Testis (tissue), 3 donors: Measurements from ENCODE around the gene HLCS. TPM values are rescaled to one million over a fixed set of nuclear protein-coding genes. Genes with fewer than 3 reads are reported as not detected.

ENCODE experiments used
- DNase-seq: peaks from one replicate; pipeline ENCODE4 v3.0.0-alpha.2; 2019
- H3K27ac ChIP-seq, 2 donors: fragments of 200-600 bp; sonication (generic); one replicate each; pipeline ENCODE4 v1.5.1; 2019
- H3K27me3 ChIP-seq: fragments of 200-600 bp; sonication (generic); one replicate; pipeline ENCODE4 v1.5.1; 2019
- H3K36me3 ChIP-seq: fragments of 200-600 bp; sonication (generic); one replicate; pipeline ENCODE4 v1.5.1; 2017; ENCODE audit warnings: low read depth; ENCODE audit errors: missing control alignments
- H3K4me1 ChIP-seq: fragments of 200-600 bp; sonication (generic); one replicate; pipeline ENCODE4 v1.5.1; 2019
- H3K4me3 ChIP-seq, 2 donors: fragments of 200-600 bp; sonication (generic); one replicate each; pipeline ENCODE4 v1.5.1; 2017 to 2019
- H3K9me3 ChIP-seq: fragments of 200-600 bp; sonication (generic); one replicate; pipeline ENCODE4 v1.5.1; 2017
- CTCF ChIP-seq, 3 experiments: fragments of 450-650 bp in 2 of 3; fragments of 200-600 bp in 1 of 3; sonication (generic) in 1 of 3; IDR thresholded peaks; one replicate each; pipeline ENCODE4 v1.5.1; 2016 to 2019; ENCODE audit warnings: antibody characterized with exemption in 3 of 3, mild to moderate bottlenecking in 2 of 3, moderate library complexity in 1 of 3
- POLR2A ChIP-seq: fragments of 450-650 bp; IDR thresholded peaks from one replicate; pipeline ENCODE4 v1.6.1; 2017; ENCODE audit warnings: antibody characterized with exemption, mild to moderate bottlenecking, moderate library complexity
- WGBS, 2 donors: methylation state at CpG; one replicate each; pipeline ENCODE4 v1.1.5; 2018; 5-methylcytosine and 5-hydroxymethylcytosine counted together
- intact Hi-C: fragments of 100-400 bp; cut with DNase I; formaldehyde crosslinking; loops from one replicate; pipeline ENCODE4 v1.15.1; 2023; ENCODE audit warnings: low total_unique reads
- polyA plus RNA-seq: library from polyadenylated mRNA; stranded (reverse); fragments of 350-450 nt; fragmentation: Illumina TruSeq; extraction: RNeasy Lipid Tissue Mini Kit (QIAGEN cat#74804); gene quantifications from one replicate; pipeline ENCODE4 v1.2.3, GENCODE V29; 2014; ENCODE audit warnings: low read depth, low replicate concordance; ENCODE audit not compliant: insufficient read depth
- total RNA-seq, 2 donors: library from RNA; depleted of rRNA; stranded (reverse); fragments of >200 nt; gene quantifications; one replicate each; pipeline ENCODE4 v1.2.3, GENCODE V29; 2016

Gene HLCS
- total and polyA plus RNA-seq, 3 donors from 2014 or later = 19.5 to 38.1 (median 30.1) TPM

- Histone ChIP-seq H3K36me3 (no peaks in the 10 kb centered on the region), H3K4me1 (no peaks in the 10 kb centered on the region), H3K4me3 (no peak overlapping the region), H3K27me3 (no peaks in the 10 kb centered on the region), H3K27ac (no peak overlapping the region), H3K9me3 (no peaks in the 10 kb centered on the region)
- WGBS, 2 donors = 84 to 88% methylated on average over 18 of the region's 18 CpGs
- intact Hi-C loops = no loop called here
- TF ChIP-seq CTCF (IDR thresholded peaks at IDR 0.05) (no peak), POLR2A (no peak)
- DNase-seq = no peak
Measured at GRCh38 chr21:36729310-36729970, 237.0 kb downstream of the HLCS start.

GRCh38 chr21:36728371-36729111 is 237.9 kb downstream of the HLCS start:
- Histone ChIP-seq H3K4me1 (no peaks in the 10 kb centered on the region), H3K27ac (no peak overlapping the region), H3K9me3 (no peaks in the 10 kb centered on the region), H3K4me3 (no peak overlapping the region), H3K27me3 (no peaks in the 10 kb centered on the region), H3K36me3 (no peaks in the 10 kb centered on the region)
- 77 to 90% methylated on average over 10 to 14 of the region's 14 CpGs for WGBS, 2 donors
- no peak for DNase-seq
- TF ChIP-seq POLR2A (no peak), CTCF (IDR thresholded peaks at IDR 0.05) (no peak)
- intact Hi-C loops = no loop called here

- Histone ChIP-seq H3K27ac (no peak overlapping the region), H3K4me3 (no peak overlapping the region), H3K4me1 (no peaks in the 10 kb centered on the region), H3K9me3 (no peaks in the 10 kb centered on the region), H3K36me3 (no peaks in the 10 kb centered on the region), H3K27me3 (no peaks in the 10 kb centered on the region)
- 75 to 83% methylated on average over 6 of the region's 6 CpGs for WGBS, 2 donors
- TF ChIP-seq POLR2A = no peak
- DNase-seq = no peak
- intact Hi-C loops = no loop called here
Measured at GRCh38 chr21:36727866-36728265, 238.6 kb downstream of the HLCS start.

- H3K27me3 ChIP-seq = no peaks in the 10 kb centered on the region
- H3K36me3 ChIP-seq = no peaks in the 10 kb centered on the region
- intact Hi-C loops = no loop called here
- 93 to 98% methylated on average over 12 of the region's 12 CpGs for WGBS, 2 donors
- DNase-seq = no peak
- H3K27ac ChIP-seq = no peak overlapping the region
- H3K4me1 ChIP-seq = no peaks in the 10 kb centered on the region
- H3K9me3 ChIP-seq = no peaks in the 10 kb centered on the region
- TF ChIP-seq CTCF (IDR thresholded peaks at IDR 0.05) = no peak
- no peak for TF ChIP-seq POLR2A
- no peak overlapping the region for H3K4me3 ChIP-seq
Measured at GRCh38 chr21:36725793-36726386, 240.6 kb downstream of the HLCS start.

GRCh38 chr21:36724660-36725059 is 241.8 kb downstream of the HLCS start:
- intact Hi-C loops = no loop called here
- Histone ChIP-seq H3K4me1 (no peaks in the 10 kb centered on the region), H3K36me3 (no peaks in the 10 kb centered on the region), H3K27ac (no peak overlapping the region), H3K27me3 (no peaks in the 10 kb centered on the region), H3K9me3 (no peaks in the 10 kb centered on the region), H3K4me3 (no peak overlapping the region)
- no peak for DNase-seq
- no peak for TF ChIP-seq POLR2A
- no peak for TF ChIP-seq CTCF (IDR thresholded peaks at IDR 0.05)
- 89% methylated on average over 3 of the region's 3 CpGs for WGBS, 2 donors
